ENCODE data around the gene TMUB1.

Gene TMUB1

GRCh38 chr7:151066273-151066974, 16.9 kb downstream of the TMUB1 start:
- FAIRE-seq = no peak

GRCh38 chr7:151065516-151065915, 17.8 kb downstream of the TMUB1 start:
- no peak for FAIRE-seq

GRCh38 chr7:151064993-151065392, 18.3 kb downstream of the TMUB1 start:
- FAIRE-seq = no peak

- FAIRE-seq = no peak
Observed at GRCh38 chr7:151064454-151064853, 18.8 kb downstream of the TMUB1 start.

- FAIRE-seq = no peak
Observed at GRCh38 chr7:151063212-151063561, 20.1 kb downstream of the TMUB1 start.

- no peak for FAIRE-seq
Observed at GRCh38 chr7:151062399-151063211, 20.7 kb downstream of the TMUB1 start.

GRCh38 chr7:151062111-151062398, 21.2 kb downstream of the TMUB1 start:
- FAIRE-seq = no peak

- no peak for FAIRE-seq
Observed at GRCh38 chr7:151061213-151062110, 21.8 kb downstream of the TMUB1 start.

- no peak for FAIRE-seq
Observed at GRCh38 chr7:151060416-151061212, 22.7 kb downstream of the TMUB1 start.

- no peak for FAIRE-seq
Observed at GRCh38 chr7:151060113-151060415, 23.2 kb downstream of the TMUB1 start.

- no peak for FAIRE-seq
Observed at GRCh38 chr7:151059367-151060112, 23.8 kb downstream of the TMUB1 start, which contains the start of gene SLC4A2. Gene SLC4A2 (plus strand): TSS chr7:151059589. CDS start chr7:151061988, 2,399 bp downstream.

GRCh38 chr7:151058781-151059366, 24.4 kb downstream of the TMUB1 start:
- no peak for FAIRE-seq

- FAIRE-seq = peak; percentile 99
Observed at GRCh38 chr7:151057989-151058780, 25.1 kb downstream of the TMUB1 start.

- no peak for FAIRE-seq
Observed at GRCh38 chr7:151057506-151057988, 25.7 kb downstream of the TMUB1 start, which contains the start of gene CDK5. Gene CDK5 (minus strand): TSS chr7:151057897. CDS start chr7:151057848, 49 bp downstream.

- FAIRE-seq = no peak
Observed at GRCh38 chr7:151056666-151057505, 26.4 kb downstream of the TMUB1 start.

- no peak for FAIRE-seq
Observed at GRCh38 chr7:151056283-151056665, 27.0 kb downstream of the TMUB1 start.

GRCh38 chr7:151053751-151054150, 29.5 kb downstream of the TMUB1 start:
- FAIRE-seq = no peak

- no peak for FAIRE-seq
Observed at GRCh38 chr7:151053096-151053495, 30.2 kb downstream of the TMUB1 start.

GRCh38 chr7:151051108-151051507, 32.2 kb downstream of the TMUB1 start:
- no peak for FAIRE-seq

Measured in A204.1 (cell line).